ENCODE results near the gene DNM1. TPM values are rescaled to one million over a fixed set of nuclear protein-coding genes. Genes with fewer than 3 reads are reported as not detected.

DNM1 gene
- total and polyA plus RNA-seq, 4 donors: 1.2 to 23.7 (median 6.1) TPM

- no peak overlapping the region for H3K9ac ChIP-seq (ENCODE audit: insufficient read depth in 1 of 2, low read length in 2 of 2)
- H3K27ac ChIP-seq (ENCODE audit: low read depth in 1 of 2, low read length in 1 of 2): no peak overlapping the region
- H3K4me3 ChIP-seq: no peak overlapping the region
- DNase-seq (no peak), ATAC-seq (ENCODE audit: insufficient read depth, low FRiP score) (no peak)
- 59 to 80% methylated on average over 12 of the region's 12 CpGs for WGBS, 2 donors
- H3K27me3 ChIP-seq (ENCODE audit: control insufficient read depth in 3 of 3, insufficient read depth in 3 of 3, low read length in 2 of 3): peaks cover 0 to 5% (median 0%) of the 10 kb centered on the region in 3 donors
- H3K36me3 ChIP-seq (ENCODE audit: control insufficient read depth in 4 of 4, insufficient read depth in 4 of 4, low read length in 4 of 4): no peaks in the 10 kb centered on the region
- H3K9me3 ChIP-seq (ENCODE audit: control insufficient read depth in 4 of 4, insufficient read depth in 3 of 4, low read length in 3 of 4): no peaks in the 10 kb centered on the region
- peaks cover 0 to 3% (median 0%) of the 10 kb centered on the region in 5 donors for H3K4me1 ChIP-seq (ENCODE audit: control insufficient read depth in 5 of 5, insufficient read depth in 5 of 5, low read length in 5 of 5)
- no peak for TF ChIP-seq CTCF (IDR thresholded peaks at IDR 0.05; ENCODE audit: control extremely low read depth, extremely low read depth)
Observed at GRCh38 chr9:128211186-128211980, 8.2 kb downstream of the DNM1 start.

GRCh38 chr9:128211981-128212281 is 8.8 kb downstream of the DNM1 start:
- peaks cover 0 to 3% (median 0%) of the 10 kb centered on the region in 5 donors for H3K4me1 ChIP-seq (ENCODE audit: control insufficient read depth in 5 of 5, insufficient read depth in 5 of 5, low read length in 5 of 5)
- H3K4me3 ChIP-seq: no peak overlapping the region
- 78 to 89% methylated on average over 2 of the region's 2 CpGs for WGBS, 2 donors
- H3K9me3 ChIP-seq (ENCODE audit: control insufficient read depth in 4 of 4, insufficient read depth in 3 of 4, low read length in 3 of 4): no peaks in the 10 kb centered on the region
- peaks cover 0 to under 1% (median 0%) of the 10 kb centered on the region in 3 donors for H3K27me3 ChIP-seq (ENCODE audit: control insufficient read depth in 3 of 3, insufficient read depth in 3 of 3, low read length in 2 of 3)
- TF ChIP-seq CTCF (IDR thresholded peaks at IDR 0.05; ENCODE audit: control extremely low read depth, extremely low read depth): no peak
- no peaks in the 10 kb centered on the region for H3K36me3 ChIP-seq (ENCODE audit: control insufficient read depth in 4 of 4, insufficient read depth in 4 of 4, low read length in 4 of 4)
- no peak overlapping the region for H3K27ac ChIP-seq (ENCODE audit: low read depth in 1 of 2, low read length in 1 of 2)
- ATAC-seq (ENCODE audit: insufficient read depth, low FRiP score) (no peak), DNase-seq (no peak)
- no peak overlapping the region for H3K9ac ChIP-seq (ENCODE audit: insufficient read depth in 1 of 2, low read length in 2 of 2)

DNA sequence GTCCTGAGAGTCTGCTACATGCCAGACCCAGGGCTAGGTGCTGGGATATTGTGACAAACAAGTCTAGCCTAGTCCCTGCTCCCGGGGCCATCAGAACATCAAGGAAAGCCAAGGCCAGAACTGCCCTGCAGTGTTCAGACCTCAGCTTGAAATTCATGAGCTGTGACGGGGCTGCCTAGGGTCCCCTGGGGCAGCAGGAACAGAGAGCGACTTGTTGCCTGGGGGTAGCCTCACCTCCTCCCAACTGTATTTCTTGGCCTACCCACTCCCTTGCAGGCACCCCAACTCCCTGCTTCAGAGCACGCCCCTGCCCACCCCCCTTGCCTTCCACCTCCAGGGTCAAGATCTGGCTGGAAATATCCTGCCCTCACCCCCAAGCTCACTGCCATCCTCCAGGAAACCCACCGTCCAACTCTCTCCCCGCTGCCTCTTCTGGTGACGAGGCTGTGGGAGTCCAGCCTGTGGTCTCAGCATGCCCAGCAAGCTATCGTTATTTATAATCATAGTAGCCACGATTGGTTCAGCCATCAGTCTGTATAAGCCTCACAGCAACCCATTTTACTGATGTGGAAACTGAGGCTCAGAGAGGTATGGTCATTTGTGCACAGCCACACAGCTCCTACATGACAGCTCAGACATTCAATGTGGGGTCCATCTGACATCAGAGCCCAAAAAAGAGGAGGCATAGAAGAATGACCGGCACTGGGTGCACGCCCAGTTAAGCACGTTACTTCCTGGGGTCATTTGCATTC is 10.7 kb downstream of the DNM1 start:
- no peak for TF ChIP-seq CTCF (IDR thresholded peaks at IDR 0.05; ENCODE audit: control extremely low read depth, extremely low read depth)
- no peaks in the 10 kb centered on the region for H3K36me3 ChIP-seq (ENCODE audit: control insufficient read depth in 4 of 4, insufficient read depth in 4 of 4, low read length in 4 of 4)
- 90 to 95% methylated on average over 12 of the region's 12 CpGs for WGBS, 2 donors

More for the DNA sequence above, 10.7 kb downstream of the DNM1 start:
- no peaks in the 10 kb centered on the region for H3K27me3 ChIP-seq (ENCODE audit: control insufficient read depth in 3 of 3, insufficient read depth in 3 of 3, low read length in 2 of 3)
- H3K27ac ChIP-seq (ENCODE audit: low read depth in 1 of 2, low read length in 1 of 2): no peak overlapping the region
- H3K9ac ChIP-seq (ENCODE audit: insufficient read depth in 1 of 2, low read length in 2 of 2): no peak overlapping the region
- H3K9me3 ChIP-seq (ENCODE audit: control insufficient read depth in 4 of 4, insufficient read depth in 3 of 4, low read length in 3 of 4): no peaks in the 10 kb centered on the region
- no peak for DNase-seq
- no peak for ATAC-seq (ENCODE audit: insufficient read depth, low FRiP score)
- no peak overlapping the region for H3K4me3 ChIP-seq
- H3K4me1 ChIP-seq (ENCODE audit: control insufficient read depth in 5 of 5, insufficient read depth in 5 of 5, low read length in 5 of 5): peaks cover 0 to 10% (median 0%) of the 10 kb centered on the region in 5 donors

All from lung (tissue), 12 donors.